NCI-H345 treated with DMSO at 0.1 percent for 48 hours (cell line): ENCODE measurements around the gene PRR12.

Experiments
- DNase-seq: peaks from one replicate; lab custom pipeline; 2025; ENCODE audit not compliant: unreplicated experiment; lab: John Stamatoyannopoulos, UW

PRR12 gene

GRCh38 chr19:49591731-49592485, 926 bp downstream of the PRR12 start:
- no peak for DNase-seq

GRCh38 chr19:49592486-49593232, 1.7 kb downstream of the PRR12 start:
- DNase-seq: no peak

GRCh38 chr19:49593233-49594113, 2.5 kb downstream of the PRR12 start:
- DNase-seq: no peak

- no peak for DNase-seq
Observed at GRCh38 chr19:49594157-49594992, 3.4 kb downstream of the PRR12 start.

DNA sequence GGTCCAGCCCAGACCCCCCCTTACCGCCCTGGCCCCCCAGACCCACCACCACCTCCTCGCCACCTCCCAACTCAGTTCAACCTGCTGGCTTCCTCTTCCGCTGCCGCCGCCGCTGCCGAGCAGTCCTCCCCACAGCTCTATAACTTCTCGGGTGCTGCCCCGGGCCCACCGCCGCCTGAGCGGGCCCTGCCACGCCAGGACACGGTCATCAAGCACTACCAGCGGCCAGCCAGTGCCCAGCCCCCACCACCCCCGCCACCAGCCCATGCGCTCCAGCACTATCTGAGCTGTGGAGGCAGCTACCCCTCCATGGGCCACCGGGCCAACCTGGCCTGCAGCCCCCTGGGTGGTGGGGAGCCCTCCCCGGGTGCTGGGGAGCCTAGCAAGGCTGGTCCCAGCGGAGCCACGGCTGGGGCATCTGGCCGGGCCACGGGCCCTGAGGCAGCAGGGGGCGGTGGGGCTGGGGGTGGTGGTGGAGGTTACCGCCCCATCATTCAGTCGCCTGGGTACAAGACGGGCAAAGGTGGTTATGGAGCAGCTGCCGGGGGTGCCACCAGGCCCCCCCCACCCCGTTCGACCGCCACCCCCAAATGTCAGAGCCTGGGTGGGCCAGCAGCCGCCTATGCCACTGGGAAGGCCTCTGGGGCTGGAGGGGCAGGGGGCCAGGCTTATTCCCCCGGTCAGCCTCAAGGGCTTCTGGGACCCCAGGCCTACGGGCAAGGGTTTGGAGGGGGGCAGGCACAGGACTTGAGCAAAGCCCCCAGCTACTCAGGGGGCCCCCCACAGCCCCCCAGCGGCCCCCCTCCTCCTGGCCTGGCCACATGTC, 4.2 kb downstream of the PRR12 start:
- no peak for DNase-seq

GRCh38 chr19:49595819-49596404, 4.9 kb downstream of the PRR12 start:
- no peak for DNase-seq

DNA sequence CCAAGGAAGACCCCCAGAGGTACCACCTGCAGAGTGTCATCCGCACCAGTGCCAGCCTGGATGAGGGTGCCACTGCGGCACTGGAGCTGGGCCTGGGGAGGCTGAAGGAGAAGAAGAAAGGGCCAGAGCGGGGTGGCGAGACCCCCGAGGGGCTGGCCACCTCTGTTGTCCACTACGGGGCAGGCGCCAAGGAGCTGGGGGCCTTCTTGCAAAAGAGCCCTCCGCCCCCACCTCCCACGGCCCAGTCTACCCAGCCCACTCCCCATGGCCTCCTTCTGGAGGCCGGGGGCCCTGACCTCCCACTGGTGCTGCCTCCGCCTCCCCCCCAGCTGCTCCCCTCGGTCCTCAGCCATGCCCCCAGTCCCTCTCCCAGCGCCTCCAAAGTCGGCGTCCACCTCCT, 5.4 kb downstream of the PRR12 start:
- no peak for DNase-seq

GRCh38 chr19:49596954-49597702, 6.1 kb downstream of the PRR12 start:
- DNase-seq: no peak

DNA sequence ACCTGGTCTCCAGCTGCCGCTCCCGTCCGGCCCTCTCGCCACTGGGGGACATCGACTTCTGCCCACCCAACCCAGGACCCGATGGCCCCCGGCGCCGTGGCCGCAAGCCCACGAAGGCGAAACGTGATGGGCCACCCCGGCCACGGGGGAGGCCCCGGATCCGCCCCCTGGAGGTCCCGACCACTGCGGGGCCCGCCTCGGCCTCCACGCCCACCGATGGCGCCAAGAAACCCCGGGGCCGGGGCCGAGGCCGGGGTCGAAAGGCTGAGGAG, 6.7 kb downstream of the PRR12 start:
- DNase-seq: no peak

GRCh38 chr19:49599378-49600295, 8.7 kb downstream of the PRR12 start:
- no peak for DNase-seq

DNA sequence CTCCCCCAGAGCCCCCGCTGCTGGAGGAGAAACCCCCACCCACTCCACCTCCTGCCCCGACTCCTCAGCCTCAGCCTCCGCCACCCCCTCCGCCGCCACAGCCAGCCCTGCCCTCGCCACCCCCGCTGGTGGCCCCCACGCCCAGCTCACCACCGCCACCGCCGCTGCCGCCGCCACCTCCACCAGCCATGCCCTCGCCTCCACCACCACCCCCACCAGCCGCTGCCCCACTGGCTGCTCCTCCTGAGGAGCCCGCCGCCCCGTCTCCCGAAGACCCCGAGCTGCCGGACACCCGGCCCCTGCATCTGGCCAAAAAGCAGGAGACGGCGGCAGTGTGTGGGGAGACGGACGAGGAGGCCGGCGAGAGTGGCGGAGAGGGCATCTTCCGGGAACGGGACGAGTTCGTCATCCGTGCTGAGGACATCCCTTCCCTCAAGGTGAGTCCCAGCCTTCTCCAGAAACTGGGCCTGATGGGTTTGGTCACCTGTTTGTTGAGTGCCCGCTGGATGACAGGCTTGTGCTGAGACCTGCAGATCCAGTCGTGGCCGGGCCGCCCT, 10.6 kb downstream of the PRR12 start:
- no peak for DNase-seq

DNA sequence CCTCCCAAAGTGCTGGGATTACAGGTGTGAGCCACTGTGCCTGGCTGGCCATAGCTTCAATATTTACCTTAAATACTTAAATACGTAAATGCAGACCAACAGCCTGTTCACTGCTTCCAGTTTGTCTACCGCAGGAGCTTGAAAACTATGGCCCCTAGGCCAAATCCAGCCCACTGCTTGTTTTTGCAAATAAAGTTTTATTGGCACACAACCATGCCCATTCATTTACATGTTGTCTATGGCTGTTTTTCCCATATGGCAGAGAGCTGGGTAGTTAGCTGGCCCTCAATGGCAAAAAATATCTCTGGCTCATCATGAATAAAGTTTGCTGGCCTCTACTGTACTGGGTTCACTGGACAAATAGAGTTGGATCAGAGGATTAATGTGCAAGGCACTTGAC, 11.8 kb downstream of the PRR12 start:
- DNase-seq: no peak

DNA sequence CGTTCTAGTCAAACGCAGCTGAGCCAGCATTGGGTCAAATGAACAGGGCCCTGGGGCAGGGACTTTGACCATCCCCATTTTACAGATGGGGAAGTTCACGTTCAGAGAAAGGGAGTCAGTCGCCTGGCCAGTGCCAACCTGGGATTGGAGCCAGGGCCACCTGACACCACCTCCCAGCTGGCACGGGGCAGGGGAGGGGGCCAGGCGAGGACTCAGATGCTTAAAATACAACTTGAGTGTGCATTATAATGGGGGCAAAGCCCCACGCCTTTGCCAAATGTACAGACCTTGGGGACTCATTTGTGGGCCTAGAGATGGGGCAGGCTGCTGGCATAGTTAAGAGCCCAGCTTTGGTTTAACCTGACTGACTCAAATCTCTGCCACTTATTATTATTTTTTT, 14.6 kb downstream of the PRR12 start:
- DNase-seq: no peak

GRCh38 chr19:49609499-49610092, 18.6 kb downstream of the PRR12 start:
- no peak for DNase-seq

- no peak for DNase-seq
Observed at GRCh38 chr19:49613374-49613773, 22.4 kb downstream of the PRR12 start.

GRCh38 chr19:49614096-49614833, 23.3 kb downstream of the PRR12 start:
- DNase-seq: no peak

DNA sequence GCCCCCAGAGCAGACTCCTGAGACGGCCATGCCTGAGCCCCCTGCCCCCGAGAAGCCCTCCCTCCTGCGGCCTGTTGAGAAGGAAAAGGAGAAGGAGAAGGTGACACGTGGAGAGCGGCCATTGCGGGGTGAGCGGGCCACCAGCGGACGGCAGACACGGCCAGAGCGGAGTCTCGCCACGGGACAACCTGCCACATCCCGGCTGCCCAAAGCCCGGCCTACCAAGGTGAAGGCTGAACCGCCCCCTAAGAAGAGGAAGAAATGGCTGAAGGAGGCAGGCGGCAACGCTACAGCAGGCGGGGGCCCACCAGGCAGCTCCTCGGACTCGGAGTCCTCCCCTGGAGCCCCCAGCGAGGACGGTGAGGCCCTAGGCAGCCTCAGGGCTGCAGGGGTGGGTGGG, 24.9 kb downstream of the PRR12 start:
- DNase-seq: no peak
